ENCODE data around the gene ABCD3. TPM values are rescaled to one million over a fixed set of nuclear protein-coding genes. Genes with fewer than 3 reads are reported as not detected.

The ABCD3 gene
- total and polyA plus RNA-seq, 2 of the 13 experiments (the other 11 are each of a cell fraction or from before 2014, with no cell fraction given), result 27.5 to 166 TPM

DNA sequence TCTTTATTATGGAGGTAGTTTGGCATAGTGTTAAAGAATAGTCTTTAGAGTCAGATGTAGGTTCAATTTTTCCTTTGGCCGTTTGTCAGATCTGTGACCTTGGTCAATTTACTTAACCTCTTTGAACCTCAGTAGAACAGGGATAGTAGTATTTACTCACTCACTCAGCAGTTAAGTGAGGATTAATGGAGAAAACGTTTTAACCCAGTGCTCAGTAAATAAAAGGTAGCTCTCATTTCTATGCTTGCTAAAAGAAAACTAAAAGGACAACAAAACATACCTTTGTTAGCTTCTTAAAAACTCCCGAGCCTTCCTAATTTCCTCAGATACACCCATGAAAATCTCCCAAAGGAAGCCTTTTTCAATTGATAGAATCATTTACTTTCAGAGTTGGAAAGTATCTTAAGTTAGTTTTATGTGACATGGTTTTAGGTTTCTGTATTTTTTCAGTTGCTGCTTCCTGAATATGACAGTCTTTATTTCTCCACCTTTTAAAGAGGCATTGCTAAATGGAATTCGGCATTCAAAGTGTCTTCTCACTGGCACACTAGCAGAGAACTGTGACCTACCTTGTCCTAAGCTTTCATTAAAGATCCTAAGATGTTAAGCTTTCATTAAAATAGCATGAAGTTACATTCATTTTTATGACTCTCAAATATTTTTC is 7.8 kb downstream of the ABCD3 start (continued):
- peak; percentile 25; the same call in 1 of the 2 replicates for TF ChIP-seq YEATS4 (CRISPR knock-in tag; IDR thresholded peaks at IDR 0.05; ENCODE audit: borderline replicate concordance)
- TF ChIP-seq, protein P1, sequence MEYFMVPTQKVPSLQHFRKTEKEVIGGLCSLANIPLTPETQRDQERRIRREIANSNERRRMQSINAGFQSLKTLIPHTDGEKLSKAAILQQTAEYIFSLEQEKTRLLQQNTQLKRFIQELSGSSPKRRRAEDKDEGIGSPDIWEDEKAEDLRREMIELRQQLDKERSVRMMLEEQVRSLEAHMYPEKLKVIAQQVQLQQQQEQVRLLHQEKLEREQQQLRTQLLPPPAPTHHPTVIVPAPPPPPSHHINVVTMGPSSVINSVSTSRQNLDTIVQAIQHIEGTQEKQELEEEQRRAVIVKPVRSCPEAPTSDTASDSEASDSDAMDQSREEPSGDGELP (IDR thresholded peaks at IDR 0.05; ENCODE audit: borderline replicate concordance, low read depth), result peak; percentile 53; the same call in 1 of the 2 replicates
- TF ChIP-seq ZIK1 (CRISPR knock-in tag; IDR thresholded peaks at IDR 0.05; ENCODE audit: borderline replicate concordance, low read depth), result no peak
- TF ChIP-seq NFIB (CRISPR knock-in tag; IDR thresholded peaks at IDR 0.05; ENCODE audit: borderline replicate concordance), result no peak
- TF ChIP-seq, protein P2, sequence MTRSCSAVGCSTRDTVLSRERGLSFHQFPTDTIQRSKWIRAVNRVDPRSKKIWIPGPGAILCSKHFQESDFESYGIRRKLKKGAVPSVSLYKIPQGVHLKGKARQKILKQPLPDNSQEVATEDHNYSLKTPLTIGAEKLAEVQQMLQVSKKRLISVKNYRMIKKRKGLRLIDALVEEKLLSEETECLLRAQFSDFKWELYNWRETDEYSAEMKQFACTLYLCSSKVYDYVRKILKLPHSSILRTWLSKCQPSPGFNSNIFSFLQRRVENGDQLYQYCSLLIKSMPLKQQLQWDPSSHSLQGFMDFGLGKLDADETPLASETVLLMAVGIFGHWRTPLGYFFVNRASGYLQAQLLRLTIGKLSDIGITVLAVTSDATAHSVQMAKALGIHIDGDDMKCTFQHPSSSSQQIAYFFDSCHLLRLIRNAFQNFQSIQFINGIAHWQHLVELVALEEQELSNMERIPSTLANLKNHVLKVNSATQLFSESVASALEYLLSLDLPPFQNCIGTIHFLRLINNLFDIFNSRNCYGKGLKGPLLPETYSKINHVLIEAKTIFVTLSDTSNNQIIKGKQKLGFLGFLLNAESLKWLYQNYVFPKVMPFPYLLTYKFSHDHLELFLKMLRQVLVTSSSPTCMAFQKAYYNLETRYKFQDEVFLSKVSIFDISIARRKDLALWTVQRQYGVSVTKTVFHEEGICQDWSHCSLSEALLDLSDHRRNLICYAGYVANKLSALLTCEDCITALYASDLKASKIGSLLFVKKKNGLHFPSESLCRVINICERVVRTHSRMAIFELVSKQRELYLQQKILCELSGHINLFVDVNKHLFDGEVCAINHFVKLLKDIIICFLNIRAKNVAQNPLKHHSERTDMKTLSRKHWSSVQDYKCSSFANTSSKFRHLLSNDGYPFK (CRISPR knock-in tag; IDR thresholded peaks at IDR 0.05; ENCODE audit: borderline replicate concordance), result no peak
- TF ChIP-seq ZNF180 (CRISPR knock-in tag; IDR thresholded peaks at IDR 0.05; ENCODE audit: borderline replicate concordance, low read depth), result no peak
- TF ChIP-seq BORCS8-MEF2B (CRISPR knock-in tag; IDR thresholded peaks at IDR 0.05), result no peak
- TF ChIP-seq ZNF282 (IDR thresholded peaks at IDR 0.05; ENCODE audit: partially characterized antibody), result no peak
- no peak for TF ChIP-seq HNRNPL (IDR thresholded peaks at IDR 0.05; ENCODE audit: low read depth, low read length)
- peak; percentile 63; the same call in 1 of the 2 replicates for TF ChIP-seq HOXA5 (CRISPR knock-in tag; IDR thresholded peaks at IDR 0.05)
- no peak for TF ChIP-seq ZNF577 (CRISPR knock-in tag; IDR thresholded peaks at IDR 0.05; ENCODE audit: borderline replicate concordance, low read depth)
- no peak for TF ChIP-seq ADNP (CRISPR knock-in tag; IDR thresholded peaks at IDR 0.05)
- peak; percentile 77 for TF ChIP-seq KDM6A (CRISPR knock-in tag; IDR thresholded peaks at IDR 0.05; ENCODE audit: low read depth)
- peak; percentile 87; the same call in 1 of the 2 replicates for TF ChIP-seq FOXJ3 (CRISPR knock-in tag; IDR thresholded peaks at IDR 0.05; ENCODE audit: borderline replicate concordance)
- TF ChIP-seq SP5 (CRISPR knock-in tag; IDR thresholded peaks at IDR 0.05; ENCODE audit: borderline replicate concordance, low read depth), result no peak
- no peak for TF ChIP-seq ZNF3 (CRISPR knock-in tag; IDR thresholded peaks at IDR 0.05)
- no peak for TF ChIP-seq SSRP1 (CRISPR knock-in tag; IDR thresholded peaks at IDR 0.05)
- no peak for TF ChIP-seq ZNF891 (CRISPR knock-in tag; IDR thresholded peaks at IDR 0.05)
- peak; percentile 81 for TF ChIP-seq HHEX (CRISPR knock-in tag; IDR thresholded peaks at IDR 0.05)
- TF ChIP-seq THAP11 (CRISPR knock-in tag; IDR thresholded peaks at IDR 0.05), result peak; percentile 62
- TF ChIP-seq, protein P3, sequence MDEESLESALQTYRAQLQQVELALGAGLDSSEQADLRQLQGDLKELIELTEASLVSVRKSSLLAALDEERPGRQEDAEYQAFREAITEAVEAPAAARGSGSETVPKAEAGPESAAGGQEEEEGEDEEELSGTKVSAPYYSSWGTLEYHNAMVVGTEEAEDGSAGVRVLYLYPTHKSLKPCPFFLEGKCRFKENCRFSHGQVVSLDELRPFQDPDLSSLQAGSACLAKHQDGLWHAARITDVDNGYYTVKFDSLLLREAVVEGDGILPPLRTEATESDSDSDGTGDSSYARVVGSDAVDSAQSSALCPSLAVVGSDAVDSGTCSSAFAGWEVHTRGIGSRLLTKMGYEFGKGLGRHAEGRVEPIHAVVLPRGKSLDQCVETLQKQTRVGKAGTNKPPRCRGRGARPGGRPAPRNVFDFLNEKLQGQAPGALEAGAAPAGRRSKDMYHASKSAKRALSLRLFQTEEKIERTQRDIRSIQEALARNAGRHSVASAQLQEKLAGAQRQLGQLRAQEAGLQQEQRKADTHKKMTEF (CRISPR knock-in tag; IDR thresholded peaks at IDR 0.05), result peak; percentile 76
- peak; percentile 58; the same call in 1 of the 2 replicates for TF ChIP-seq FOXO1 (CRISPR knock-in tag; IDR thresholded peaks at IDR 0.05)
- TF ChIP-seq, protein P4, sequence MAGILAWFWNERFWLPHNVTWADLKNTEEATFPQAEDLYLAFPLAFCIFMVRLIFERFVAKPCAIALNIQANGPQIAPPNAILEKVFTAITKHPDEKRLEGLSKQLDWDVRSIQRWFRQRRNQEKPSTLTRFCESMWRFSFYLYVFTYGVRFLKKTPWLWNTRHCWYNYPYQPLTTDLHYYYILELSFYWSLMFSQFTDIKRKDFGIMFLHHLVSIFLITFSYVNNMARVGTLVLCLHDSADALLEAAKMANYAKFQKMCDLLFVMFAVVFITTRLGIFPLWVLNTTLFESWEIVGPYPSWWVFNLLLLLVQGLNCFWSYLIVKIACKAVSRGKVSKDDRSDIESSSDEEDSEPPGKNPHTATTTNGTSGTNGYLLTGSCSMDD (CRISPR knock-in tag; IDR thresholded peaks at IDR 0.05), result no peak
- TF ChIP-seq NKX3-1 (CRISPR knock-in tag; IDR thresholded peaks at IDR 0.05), result peak; percentile 97
- TF ChIP-seq SMARCE1 (IDR thresholded peaks at IDR 0.05; ENCODE audit: borderline replicate concordance), result 0 out of 2 replicates have a peak, but pooled peaks have one; percentile 23

Measured in HepG2 (cell line).